ENCODE data around the gene ALG8. TPM values are rescaled to one million over a fixed set of nuclear protein-coding genes. Genes with fewer than 3 reads are reported as not detected.

The ALG8 gene
- total RNA-seq, 1 donor from 2014 or later = 12.6 TPM

DNA sequence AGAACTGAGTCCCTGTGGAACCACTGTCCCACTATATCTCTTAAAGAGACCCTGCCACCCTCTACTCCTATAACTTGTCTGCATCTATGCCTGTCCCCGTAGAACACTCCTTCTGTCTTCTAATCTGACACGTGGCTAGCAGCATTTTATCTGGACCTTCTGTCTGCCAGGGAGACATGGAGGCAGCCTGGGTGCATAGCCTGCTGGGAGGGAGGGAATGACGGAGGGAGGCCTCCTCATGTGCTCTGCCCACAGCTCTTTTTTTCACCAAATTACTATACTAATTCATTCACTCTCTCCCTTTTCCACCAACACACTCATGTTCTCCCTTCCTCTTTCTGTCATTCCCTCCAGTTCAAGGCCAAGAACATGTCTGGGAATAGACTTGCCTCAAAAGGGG is 83.3 kb downstream of the ALG8 start:
- no peak for DNase-seq
- ATAC-seq = no peak
- intact Hi-C loops (cut with micrococcal nuclease) = no loop called here

DNA sequence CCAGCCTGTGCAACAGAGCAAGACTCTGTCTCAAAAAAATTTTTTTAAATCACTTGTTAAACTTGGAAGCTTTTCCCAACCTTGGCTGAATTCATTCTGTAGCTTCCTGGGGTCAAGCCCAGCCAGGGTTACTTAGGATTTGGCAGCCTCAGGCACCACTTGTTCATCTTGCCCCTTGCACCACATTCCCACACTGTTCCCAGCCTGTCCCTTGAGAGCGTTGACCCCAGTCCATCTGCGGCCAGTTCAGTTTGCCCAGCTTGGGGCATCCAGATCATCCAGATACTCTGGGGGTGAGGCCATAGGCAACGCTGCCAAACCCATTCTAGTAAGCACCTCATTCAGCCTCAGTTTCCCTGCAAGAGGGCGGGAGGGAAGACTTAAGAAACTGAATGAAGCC is 84.5 kb downstream of the ALG8 start:
- DNase-seq (no peak), ATAC-seq (no peak)
- intact Hi-C loops (cut with micrococcal nuclease) = no loop called here

DNA sequence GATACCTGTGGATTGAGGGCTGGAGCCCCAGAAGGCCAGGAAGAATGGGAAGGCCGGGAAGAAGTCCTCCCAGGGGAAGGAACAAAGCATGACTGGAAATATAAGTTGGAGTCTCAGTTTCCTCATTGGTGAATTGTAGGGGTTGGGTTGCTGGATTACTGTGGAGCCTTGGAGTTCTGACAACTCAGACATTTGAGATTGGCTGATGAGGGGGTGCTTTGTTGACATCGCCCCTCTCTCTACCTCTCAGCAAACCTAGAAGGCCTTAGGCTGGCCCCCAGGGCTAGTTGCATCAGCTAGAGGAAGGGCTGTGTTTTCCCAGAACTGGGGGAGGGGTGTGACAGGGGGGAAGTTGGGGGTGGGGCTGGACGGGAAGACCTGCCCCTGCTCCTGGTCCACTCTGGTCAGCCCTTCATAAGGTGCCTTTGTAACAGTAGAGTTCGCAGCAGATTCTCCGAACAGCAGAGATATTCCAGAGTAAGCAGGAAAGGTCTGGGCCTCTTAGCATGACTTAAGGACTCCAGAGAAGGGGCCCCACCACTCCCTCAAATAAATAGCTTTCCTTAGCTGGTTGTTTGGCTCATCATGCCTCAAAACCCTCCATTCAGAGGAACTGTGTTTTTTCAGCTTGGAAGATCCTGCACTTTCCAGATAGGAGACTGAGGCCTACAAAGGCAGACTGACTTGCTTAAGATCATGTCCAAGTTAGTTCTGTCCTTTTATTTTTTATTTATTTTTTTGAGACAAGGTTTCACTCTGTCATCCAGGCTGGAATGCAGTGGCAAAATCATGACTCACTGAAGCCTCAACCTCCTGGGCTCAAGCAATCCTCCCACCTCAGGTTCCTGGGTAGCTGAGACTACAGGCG is 88.2 kb downstream of the ALG8 start:
- no peak for DNase-seq
- intact Hi-C loops (cut with micrococcal nuclease) = no loop called here
- no peak for ATAC-seq

Other genes with a start within 250 kb of the ALG8 start
- gene INTS4, start 145.0 kb downstream of the ALG8 start, total RNA-seq = 14.5 TPM
- 0.15 TPM for gene KCTD14, start 116.3 kb downstream of the ALG8 start, total RNA-seq
- 1.1 TPM for gene THRSP, start 75.8 kb downstream of the ALG8 start, total RNA-seq
- 348 TPM for gene NDUFC2, start 59.8 kb downstream of the ALG8 start, total RNA-seq
- gene KCTD21, start 49.0 kb upstream of the ALG8 start, total RNA-seq = 8.5 TPM
- gene USP35, start 49.3 kb upstream of the ALG8 start, total RNA-seq = 4.7 TPM